Aorta (tissue), 5 donors: ENCODE measurements around the gene DACT2. TPM values are rescaled to one million over a fixed set of nuclear protein-coding genes. Genes with fewer than 3 reads are reported as not detected.
"Not testable (repeated sequence)": the region's sequence is repeated elsewhere in the genome, so short reads cannot be mapped to it uniquely, and the experiment has no call there.

Source experiments
- ATAC-seq: fragments of 200-7000 bp; cut with Tn5 transposase; one replicate; pipeline ENCODE4 v1.9.1; 2022; ENCODE audit warnings: moderate library complexity; ENCODE audit not compliant: low FRiP score
- DNase-seq, 2 donors: peaks; one replicate each; pipeline ENCODE4 v3.0.0-alpha.2; 2020
- H3K27ac ChIP-seq, 2 donors: one replicate each; pipeline ENCODE4 v1.5.1; 2013; ENCODE audit warnings: low read length in 2 of 2, mild to moderate bottlenecking in 2 of 2, moderate library complexity in 2 of 2, control low read depth in 1 of 2, inconsistent platforms in 1 of 2, low read depth in 1 of 2
- H3K27me3 ChIP-seq, 2 donors: one replicate each; pipeline ENCODE4 v1.6.1; 2013; ENCODE audit warnings: control low read depth in 1 of 2, low read length in 1 of 2, mild to moderate bottlenecking in 1 of 2, moderate library complexity in 1 of 2; ENCODE audit not compliant: insufficient read depth in 2 of 2, control insufficient read depth in 1 of 2
- H3K36me3 ChIP-seq, 2 donors: one replicate each; pipeline ENCODE4 v1.6.1; 2013; ENCODE audit warnings: control low read depth in 1 of 2, low read length in 1 of 2, mild to moderate bottlenecking in 1 of 2; ENCODE audit not compliant: insufficient read depth in 2 of 2, control insufficient read depth in 1 of 2
- H3K4me1 ChIP-seq, 2 donors: one replicate each; pipeline ENCODE4 v1.6.1; 2013; ENCODE audit warnings: low read length in 2 of 2, control low read depth in 1 of 2, mild to moderate bottlenecking in 1 of 2, moderate library complexity in 1 of 2; ENCODE audit not compliant: insufficient read depth in 2 of 2, control insufficient read depth in 1 of 2
- H3K4me3 ChIP-seq, 2 donors: one replicate each; pipeline ENCODE4 v1.5.1; 2013; ENCODE audit warnings: low read length in 2 of 2, control low read depth in 1 of 2, mild to moderate bottlenecking in 1 of 2
- H3K9me3 ChIP-seq: one replicate; pipeline ENCODE4 v1.6.1; 2013; ENCODE audit warnings: mild to moderate bottlenecking, low read length; ENCODE audit not compliant: control insufficient read depth
- WGBS, 2 donors: extraction: QIAGEN DNeasy Blood & Tissue Kit; methylation state at CpG; one replicate each; pipeline ENCODE4 v1.1.7; 2013; 5-methylcytosine and 5-hydroxymethylcytosine counted together
- intact Hi-C, 2 donors: fragments of 100-400 bp; cut with DNase I; formaldehyde crosslinking; loops; one replicate each; pipeline versions ENCODE4 v1.14.2 to v1.15.0; 2022
- polyA plus RNA-seq, 2 donors: library from polyadenylated mRNA; stranded (reverse); fragments of 200-250 nt; gene quantifications; one replicate each; pipeline ENCODE4 v1.2.3, GENCODE V29; 2013
- total RNA-seq, 2 donors: library from RNA; stranded (reverse); fragmentation: NEBNext Ultra II Directional; extraction: Animal tissue kit (Norgen Biotek cat#: 25700); gene quantifications; one replicate each; pipeline ENCODE4 v1.2.1, GENCODE V29; 2021
- donor health status: healthy with polysubstance abuse.
- donor health status: Bipolar disorder and iron deficiency.
- donor health status: DM: no; HTN: no; CAD: no.
- donor health status: DM: no; HTN: no; CAD: no.
- donor health status: DM: yes; HTN: yes; CAD: no.

The DACT2 gene
- total and polyA plus RNA-seq, 4 donors = 0.10 to 0.48 (median 0.13) TPM; not detected in 1

DNA sequence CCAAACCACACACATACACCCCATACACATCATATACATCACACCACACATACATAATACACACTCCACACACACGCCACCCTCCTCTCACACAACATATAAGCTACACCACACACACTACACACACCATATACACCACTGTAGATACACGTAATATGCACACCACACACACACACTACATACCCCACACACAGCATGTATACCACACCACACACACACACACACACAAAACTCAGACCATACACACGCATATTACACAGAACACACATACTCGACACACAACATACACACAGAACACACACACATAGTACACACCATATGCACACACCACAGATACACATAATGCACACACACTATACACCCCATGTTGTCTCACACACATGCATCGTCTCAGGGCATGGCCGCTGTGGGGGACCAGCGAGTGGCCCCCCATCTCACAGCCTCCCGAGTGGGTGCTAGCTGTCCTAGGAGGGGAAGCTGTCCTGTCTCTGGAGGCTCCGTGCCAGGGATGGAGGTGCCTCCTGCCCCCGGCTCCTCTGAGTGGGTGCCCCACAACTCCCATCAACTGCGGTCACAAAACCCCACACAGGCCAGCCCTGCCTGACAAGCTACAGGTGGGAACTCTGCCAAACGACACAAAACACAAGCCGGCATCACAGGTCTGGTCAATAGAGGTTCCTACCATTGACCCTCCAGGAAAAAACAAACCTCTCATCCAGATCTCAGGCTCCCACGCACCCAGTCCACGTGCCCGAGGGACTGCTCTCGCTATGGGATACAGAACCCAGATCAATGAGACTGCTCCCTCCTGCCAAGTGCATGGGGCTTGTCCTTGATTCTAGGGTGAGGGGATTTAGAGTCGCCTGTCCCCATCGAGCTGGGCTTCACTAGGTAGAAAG lies 49.1 kb downstream of the DACT2 start:
- peak in 1 of 2 donors; percentile 62 for DNase-seq
- H3K4me3 ChIP-seq = no peak overlapping the region
- H3K9me3 ChIP-seq = no peaks in the 10 kb centered on the region
- H3K27me3 ChIP-seq = no peaks in the 10 kb centered on the region
- no peaks in the 10 kb centered on the region for H3K4me1 ChIP-seq
- no peaks in the 10 kb centered on the region for H3K36me3 ChIP-seq
- WGBS, 2 donors = 84 to 86% methylated on average over 19 of the region's 19 CpGs
- no peak for ATAC-seq
- H3K27ac ChIP-seq = no peak overlapping the region
- intact Hi-C loops = no loop called here

DNA sequence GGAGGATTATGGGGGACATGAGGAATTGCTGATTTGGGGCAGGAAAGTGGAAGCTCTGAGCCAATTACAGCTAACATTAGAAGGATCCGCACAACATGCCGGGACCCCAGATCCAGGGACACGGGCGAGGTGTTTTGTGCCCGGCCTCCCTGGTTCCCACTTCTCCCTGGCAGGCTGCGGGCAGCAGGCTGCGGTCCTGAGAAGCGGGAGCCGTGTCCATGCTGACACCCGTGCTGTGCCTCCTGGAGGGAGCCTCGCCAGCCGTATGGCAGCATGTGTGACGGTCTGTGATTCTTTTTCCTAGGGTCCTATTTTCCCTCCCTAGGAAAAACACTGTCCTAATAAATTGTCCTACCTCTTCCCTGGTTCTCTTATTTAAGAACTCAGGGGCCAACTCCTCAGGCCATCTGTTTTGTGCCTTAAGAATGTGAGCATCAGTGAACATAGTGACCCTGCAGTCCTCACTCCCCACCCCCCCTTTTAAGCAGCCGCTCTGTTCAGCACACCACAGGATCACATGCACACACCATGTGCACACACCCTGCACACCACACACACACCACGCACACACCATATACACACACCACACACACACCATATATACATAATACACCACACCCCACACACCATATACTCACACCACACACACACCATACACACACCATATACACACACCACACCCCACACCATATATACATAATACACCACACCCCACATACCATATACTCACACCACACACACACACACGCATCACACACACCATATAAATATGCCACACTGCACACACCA lies 49.9 kb downstream of the DACT2 start:
- no peak overlapping the region for H3K4me3 ChIP-seq
- no peaks in the 10 kb centered on the region for H3K9me3 ChIP-seq
- intact Hi-C loops = no loop called here
- H3K36me3 ChIP-seq = no peaks in the 10 kb centered on the region
- ATAC-seq = no peak
- 83 to 93% methylated on average over 16 of the region's 16 CpGs for WGBS, 2 donors
- H3K27me3 ChIP-seq = no peaks in the 10 kb centered on the region
- DNase-seq = no peak
- H3K27ac ChIP-seq = no peak overlapping the region
- H3K4me1 ChIP-seq = no peaks in the 10 kb centered on the region

DNA sequence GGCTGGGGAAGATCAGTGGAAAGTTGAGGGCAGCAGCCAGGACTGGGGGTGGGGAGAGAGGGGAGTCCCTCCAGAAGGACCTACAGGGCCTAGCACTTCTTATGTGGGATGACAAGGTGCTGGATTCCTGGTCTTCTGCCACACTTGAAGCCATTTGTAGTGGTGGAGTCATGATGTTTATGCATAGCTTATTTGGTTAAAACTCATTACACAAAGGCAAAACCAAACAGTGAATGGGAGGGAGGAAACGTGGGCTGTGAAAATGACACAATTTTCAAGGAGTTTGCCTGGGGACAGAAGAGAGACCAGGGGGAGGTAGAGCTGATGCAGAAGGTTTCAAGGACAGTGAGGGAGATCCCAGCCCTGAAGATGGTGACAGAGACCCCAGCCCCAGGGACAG lies 50.8 kb downstream of the DACT2 start:
- Histone ChIP-seq H3K4me3 (no peak overlapping the region), H3K27ac (no peak overlapping the region), H3K36me3 (no peaks in the 10 kb centered on the region), H3K9me3 (no peaks in the 10 kb centered on the region), H3K27me3 (no peaks in the 10 kb centered on the region), H3K4me1 (no peaks in the 10 kb centered on the region)
- no peak for DNase-seq
- intact Hi-C loops = no loop called here
- ATAC-seq = no peak
- WGBS, 2 donors = 44 to 45% methylated on average over 1 of the region's 1 CpG

DNA sequence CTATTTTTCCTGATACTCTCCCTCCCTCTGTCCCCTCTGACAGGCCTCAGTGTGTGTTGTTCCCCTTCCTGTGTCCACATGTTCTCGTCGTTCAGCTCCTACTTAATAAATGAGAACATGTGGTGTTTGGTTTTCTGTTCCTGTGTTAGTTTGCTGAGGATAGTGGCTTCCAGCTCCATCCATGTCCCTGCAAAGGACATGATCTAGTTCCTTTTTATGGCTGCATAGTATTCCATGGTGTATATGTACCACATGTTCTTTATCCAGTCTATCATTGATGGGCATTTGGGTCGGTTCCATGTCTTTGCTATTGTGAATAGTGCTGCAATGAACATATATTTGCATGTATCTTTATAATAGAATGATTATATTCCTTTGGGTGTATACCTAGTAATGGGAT lies 51.8 kb downstream of the DACT2 start:
- intact Hi-C loops, ATAC-seq, DNase-seq, H3K9me3 ChIP-seq, H3K4me1 ChIP-seq, H3K4me3 ChIP-seq, H3K27me3 ChIP-seq, H3K27ac ChIP-seq, H3K36me3 ChIP-seq: not testable (repeated sequence)
- 60 to 82% methylated on average over 3 of the region's 3 CpGs for WGBS, 2 donors

DNA sequence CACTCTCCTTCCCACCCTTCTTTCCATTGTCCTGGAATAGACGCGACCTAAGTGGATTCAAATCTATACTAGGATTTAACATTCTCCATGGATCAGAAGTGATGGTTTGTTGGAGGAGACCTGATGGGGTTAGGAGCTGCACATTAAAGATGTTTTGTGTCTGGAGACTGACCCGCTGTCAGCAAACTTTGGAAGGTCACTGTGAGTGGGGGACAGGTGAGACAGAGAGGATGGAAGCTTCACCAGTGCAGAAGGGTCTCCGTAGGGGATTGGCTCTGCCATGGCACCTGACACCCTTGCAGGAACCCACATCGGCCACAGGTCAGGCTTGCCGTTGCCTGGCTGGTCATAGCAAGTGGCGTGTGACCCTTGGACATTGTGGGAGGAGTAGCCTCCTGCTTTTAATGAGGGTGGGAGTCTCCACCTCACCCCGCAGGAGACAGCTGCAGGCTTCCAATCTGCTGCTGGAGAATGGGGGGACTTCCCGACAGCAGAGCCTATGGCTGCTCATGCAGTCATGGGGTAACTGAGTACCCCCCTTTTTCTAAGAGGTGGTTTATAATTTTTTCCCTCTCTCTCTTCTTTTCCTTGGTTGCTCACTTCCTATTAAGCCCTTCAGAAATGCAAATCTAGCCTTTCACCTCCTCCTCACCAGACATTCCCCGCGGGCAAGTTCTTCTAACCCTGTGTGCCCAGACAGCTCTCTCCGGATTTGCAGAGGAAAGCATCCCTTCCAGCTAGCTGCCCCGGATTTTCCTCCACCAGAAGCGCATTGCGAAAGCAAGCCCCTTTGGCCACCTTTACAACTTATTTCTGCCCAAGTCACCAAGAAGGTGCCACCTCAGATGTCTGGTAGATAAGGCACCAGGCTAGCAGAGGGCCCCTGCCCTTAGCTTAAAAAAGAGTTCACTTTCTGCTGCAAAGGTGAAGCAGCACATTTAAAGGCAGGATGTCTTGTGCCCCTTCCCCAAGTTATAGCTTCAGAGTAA lies 53.5 kb downstream of the DACT2 start:
- intact Hi-C loops = no loop called here
- 81 to 85% methylated on average over 15 of the region's 15 CpGs for WGBS, 2 donors
- no peak for ATAC-seq
- no peak overlapping the region for H3K27ac ChIP-seq
- H3K4me1 ChIP-seq = no peaks in the 10 kb centered on the region
- no peak overlapping the region for H3K4me3 ChIP-seq
- no peaks in the 10 kb centered on the region for H3K9me3 ChIP-seq
- DNase-seq = peak in 1 of 2 donors; percentile 46
- H3K36me3 ChIP-seq = no peaks in the 10 kb centered on the region
- H3K27me3 ChIP-seq = no peaks in the 10 kb centered on the region

DNA sequence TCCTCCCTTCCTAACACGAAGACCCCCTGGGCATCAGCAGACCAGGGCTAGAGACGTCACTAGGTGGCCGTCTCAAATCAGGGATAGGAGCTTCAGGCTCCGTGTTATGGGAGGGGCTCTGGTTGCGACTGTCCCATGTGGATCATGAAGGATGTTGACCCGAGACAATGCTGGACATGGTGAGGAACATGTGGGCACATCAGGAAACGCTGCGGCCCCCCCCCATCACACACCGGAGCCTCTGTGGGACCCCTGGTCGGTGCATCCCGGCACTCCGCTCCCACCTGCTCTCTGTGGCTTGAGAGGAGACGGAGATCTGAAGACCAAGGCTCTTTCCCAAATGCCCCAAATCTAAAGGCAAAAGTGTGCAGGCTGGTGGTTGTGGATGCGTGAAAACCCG lies 54.2 kb downstream of the DACT2 start:
- Histone ChIP-seq H3K4me1 (no peaks in the 10 kb centered on the region), H3K27me3 (no peaks in the 10 kb centered on the region), H3K27ac (no peak overlapping the region), H3K36me3 (no peaks in the 10 kb centered on the region), H3K9me3 (no peaks in the 10 kb centered on the region), H3K4me3 (no peak overlapping the region)
- intact Hi-C loops = no loop called here
- WGBS, 2 donors = 85 to 87% methylated on average over 15 of the region's 15 CpGs
- DNase-seq (peak in 1 of 2 donors; percentile 50), ATAC-seq (no peak)

DNA sequence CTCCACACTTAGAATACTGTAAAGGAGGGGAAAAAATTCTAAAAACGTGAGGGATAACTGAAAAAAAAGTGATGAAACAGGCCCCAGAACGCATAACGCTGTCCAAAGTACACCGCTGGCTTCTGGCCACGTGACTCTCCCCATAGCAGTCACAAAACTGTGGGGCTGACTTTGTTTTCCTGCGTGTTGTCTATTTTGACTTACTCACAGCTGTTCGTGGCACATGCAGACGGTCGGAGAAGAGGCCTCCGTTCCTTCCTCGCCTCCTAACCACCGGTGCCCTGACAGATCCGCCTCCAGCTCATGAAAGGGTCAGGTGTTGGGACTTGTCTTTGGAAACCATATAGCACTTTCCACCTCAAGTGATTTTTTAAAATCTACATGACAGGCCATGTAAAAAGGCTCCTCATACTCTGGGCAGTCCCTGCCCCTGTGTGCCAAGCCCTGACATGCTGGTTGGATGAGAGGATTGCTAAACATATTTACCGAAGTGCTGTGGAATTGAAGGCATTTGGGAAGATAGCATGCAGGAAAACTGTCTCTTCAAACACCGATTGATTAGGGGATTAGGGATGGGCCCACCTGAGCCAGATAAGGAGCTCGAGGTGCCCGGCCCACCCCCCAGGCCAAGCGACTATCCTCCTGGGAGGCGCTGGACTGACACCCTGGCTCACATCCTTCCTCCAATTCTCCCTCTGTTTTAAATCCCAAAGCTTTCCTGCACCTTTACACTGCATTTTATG lies 54.8 kb downstream of the DACT2 start:
- H3K27me3 ChIP-seq = no peaks in the 10 kb centered on the region
- ATAC-seq (no peak), DNase-seq (peak in 1 of 2 donors; percentile 55)
- H3K4me1 ChIP-seq = no peaks in the 10 kb centered on the region
- intact Hi-C loops = no loop called here
- H3K9me3 ChIP-seq = no peaks in the 10 kb centered on the region
- WGBS, 2 donors = 55 to 67% methylated on average over 19 of the region's 19 CpGs
- no peak overlapping the region for H3K27ac ChIP-seq
- H3K4me3 ChIP-seq = no peak overlapping the region
- no peaks in the 10 kb centered on the region for H3K36me3 ChIP-seq
